SK-N-SH (cell line): Measurements from ENCODE around the gene TEAD1.

Experiments used
- FOXM1 ChIP-seq: IDR thresholded peaks from 2 replicates; pipeline ENCODE4 v1.4.0; 2012; ENCODE audit warnings: low read depth, mild to moderate bottlenecking
- GABPA ChIP-seq: IDR thresholded peaks from 2 replicates; pipeline ENCODE4 v1.4.0; 2012; ENCODE audit warnings: low read depth, mild to moderate bottlenecking
- GATA2 ChIP-seq: sonication (generic); formaldehyde crosslinking; IDR thresholded peaks from 2 replicates; pipeline ENCODE4 v1.5.0; 2020; ENCODE audit warnings: mild to moderate bottlenecking, missing genetic modification reagents
- POLR2AphosphoS5 ChIP-seq: IDR thresholded peaks from 2 replicates; pipeline ENCODE4 v1.6.1; 2012; ENCODE audit warnings: low read depth, low read length
- RAD21 ChIP-seq: IDR thresholded peaks from 2 replicates; pipeline ENCODE4 v1.6.1; 2012; ENCODE audit warnings: mild to moderate bottlenecking, low read length
- SMC3 ChIP-seq: IDR thresholded peaks from 2 replicates; pipeline ENCODE4 v1.6.1; 2012; ENCODE audit warnings: low read depth, low read length, improper control_type of control experiment
- TF ChIP-seq, protein P1 (sequence below): fragments of 200-600 bp; sonication (generic); IDR thresholded peaks from 2 replicates; pipeline ENCODE4 v1.6.1; 2017; ENCODE audit warnings: antibody characterized with exemption, mild to moderate bottlenecking, moderate library complexity

DNA sequence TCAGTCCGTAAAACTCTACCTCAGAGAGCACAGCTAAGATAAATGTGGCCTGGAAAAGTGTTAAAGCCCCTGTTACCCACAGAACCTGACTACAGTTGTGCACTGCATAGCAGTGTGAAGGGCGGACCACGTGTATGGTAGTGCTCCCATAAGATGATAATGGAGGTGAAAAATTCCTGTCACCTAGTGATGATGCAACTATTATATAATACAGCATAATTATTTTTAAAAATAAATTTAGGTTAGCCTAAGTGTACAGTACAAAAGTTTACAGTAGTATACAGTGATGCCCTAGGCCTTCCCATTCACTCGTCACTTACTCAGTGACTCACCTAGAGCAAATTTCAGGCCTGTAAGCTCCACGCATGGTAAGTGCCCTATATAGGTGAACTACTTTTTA, 258.3 kb downstream of the TEAD1 start:
- TF ChIP-seq, protein P1, sequence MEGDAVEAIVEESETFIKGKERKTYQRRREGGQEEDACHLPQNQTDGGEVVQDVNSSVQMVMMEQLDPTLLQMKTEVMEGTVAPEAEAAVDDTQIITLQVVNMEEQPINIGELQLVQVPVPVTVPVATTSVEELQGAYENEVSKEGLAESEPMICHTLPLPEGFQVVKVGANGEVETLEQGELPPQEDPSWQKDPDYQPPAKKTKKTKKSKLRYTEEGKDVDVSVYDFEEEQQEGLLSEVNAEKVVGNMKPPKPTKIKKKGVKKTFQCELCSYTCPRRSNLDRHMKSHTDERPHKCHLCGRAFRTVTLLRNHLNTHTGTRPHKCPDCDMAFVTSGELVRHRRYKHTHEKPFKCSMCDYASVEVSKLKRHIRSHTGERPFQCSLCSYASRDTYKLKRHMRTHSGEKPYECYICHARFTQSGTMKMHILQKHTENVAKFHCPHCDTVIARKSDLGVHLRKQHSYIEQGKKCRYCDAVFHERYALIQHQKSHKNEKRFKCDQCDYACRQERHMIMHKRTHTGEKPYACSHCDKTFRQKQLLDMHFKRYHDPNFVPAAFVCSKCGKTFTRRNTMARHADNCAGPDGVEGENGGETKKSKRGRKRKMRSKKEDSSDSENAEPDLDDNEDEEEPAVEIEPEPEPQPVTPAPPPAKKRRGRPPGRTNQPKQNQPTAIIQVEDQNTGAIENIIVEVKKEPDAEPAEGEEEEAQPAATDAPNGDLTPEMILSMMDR = no peak
- TF ChIP-seq GATA2 (no peak), SMC3 (no peak), GABPA (no peak), RAD21 (no peak), FOXM1 (no peak), POLR2AphosphoS5 (no peak)
